HepG2 (cell line): ENCODE results near the gene SEMA4A. TPM values are rescaled to one million over a fixed set of nuclear protein-coding genes. Genes with fewer than 3 reads are reported as not detected.

Experiments used
- FOSL1 ChIP-seq: sonication (generic); formaldehyde crosslinking; IDR thresholded peaks from 2 replicates; pipeline ENCODE4 v1.9.0; 2021; ENCODE audit warnings: missing genetic modification reagents, borderline replicate concordance
- HNF1B ChIP-seq: sonication (generic); formaldehyde crosslinking; IDR thresholded peaks from 2 replicates; pipeline ENCODE4 v1.5.1; 2020; ENCODE audit warnings: mild to moderate bottlenecking, moderate library complexity, missing genetic modification reagents
- HOXA3 ChIP-seq: sonication (generic); formaldehyde crosslinking; IDR thresholded peaks from 2 replicates; pipeline ENCODE4 v1.5.0; 2020; ENCODE audit warnings: missing genetic modification reagents
- KLF6 ChIP-seq: IDR thresholded peaks from 2 replicates; pipeline ENCODE4 v1.8.0; 2016; ENCODE audit warnings: missing biosample characterization, missing genetic modification reagents
- PRDM10 ChIP-seq: sonication (generic); formaldehyde crosslinking; IDR thresholded peaks from 2 replicates; pipeline ENCODE4 v1.4.0; 2020; ENCODE audit warnings: low read depth, missing genetic modification reagents
- RARA ChIP-seq: IDR thresholded peaks from 2 replicates; pipeline ENCODE4 v1.6.1; 2016; ENCODE audit warnings: missing genetic modification reagents, missing compliant biosample characterization
- RNF219 ChIP-seq: sonication (generic); formaldehyde crosslinking; IDR thresholded peaks from 2 replicates; pipeline ENCODE4 v1.5.0; 2020; ENCODE audit warnings: mild to moderate bottlenecking, missing genetic modification reagents
- SALL2 ChIP-seq: sonication (generic); formaldehyde crosslinking; IDR thresholded peaks from 2 replicates; pipeline ENCODE4 v1.8.1; 2023; ENCODE audit warnings: mild to moderate bottlenecking, missing genetic modification reagents, inconsistent platforms
- SOX13 ChIP-seq, 3 experiments: fragments of 450-650 bp in 1 of 3; sonication (generic) in 1 of 3; formaldehyde crosslinking in 1 of 3; IDR thresholded peaks in 2 of 3; conservative IDR thresholded peaks in 1 of 3; 2 replicates each; pipeline versions ENCODE4 v1.5.0 to v1.6.1; 2016 to 2020; ENCODE audit warnings: antibody characterized with exemption in 1 of 3, mild to moderate bottlenecking in 1 of 3, missing compliant biosample characterization in 1 of 3, missing genetic modification reagents in 1 of 3, moderate library complexity in 1 of 3
- ZFP36L2 ChIP-seq: sonication (generic); formaldehyde crosslinking; IDR thresholded peaks from 2 replicates; pipeline ENCODE4 v1.4.0; 2020; ENCODE audit warnings: missing genetic modification reagents
- ZFP37 ChIP-seq: sonication (generic); formaldehyde crosslinking; IDR thresholded peaks from 2 replicates; pipeline ENCODE4 v1.4.0; 2020; ENCODE audit warnings: missing genetic modification reagents, borderline replicate concordance
- ZFP91 ChIP-seq: sonication (generic); formaldehyde crosslinking; IDR thresholded peaks from 2 replicates; pipeline ENCODE4 v1.9.0; 2022; ENCODE audit warnings: missing genetic modification reagents, mild to moderate bottlenecking, borderline replicate concordance
- ZNF121 ChIP-seq: sonication (generic); formaldehyde crosslinking; IDR thresholded peaks from 2 replicates; pipeline ENCODE4 v1.5.0; 2020; ENCODE audit warnings: mild to moderate bottlenecking, missing genetic modification reagents
- ZNF337 ChIP-seq: sonication (generic); formaldehyde crosslinking; IDR thresholded peaks from 2 replicates; pipeline ENCODE4 v1.5.1; 2020; ENCODE audit warnings: missing genetic modification reagents, low read depth, mild to moderate bottlenecking, borderline replicate concordance
- ZNF800 ChIP-seq: sonication (generic); formaldehyde crosslinking; IDR thresholded peaks from 2 replicates; pipeline ENCODE4 v1.4.0; 2020; ENCODE audit warnings: missing genetic modification reagents
- polyA plus RNA-seq, 8 experiments: library from polyadenylated mRNA; depleted of rRNA in 3 of 8; stranded (reverse) in 7 of 8; unstranded in 1 of 8; fragments of >200 nt; fragmentation: Illumina TruSeq in 4 of 8; extraction: Trizol in 4 of 8; gene quantifications; 2 replicates each; pipeline versions ENCODE4 v1.2.1 to v1.2.3, GENCODE V29; 2011 to 2016; ENCODE audit warnings: low read depth in 4 of 8, missing spikeins in 1 of 8, mixed read lengths in 1 of 8; ENCODE audit not compliant: insufficient read depth in 1 of 8
- total RNA-seq, 5 experiments: library from RNA; depleted of rRNA; stranded (reverse); fragments of >200 nt; fragmentation: Illumina TruSeq; extraction: Trizol; gene quantifications; 2 replicates each; pipeline ENCODE4 v1.2.3, GENCODE V29; 2016; ENCODE audit warnings: low read depth in 1 of 5

The SEMA4A gene
- total and polyA plus RNA-seq, 2 of the 13 experiments (the other 11 are each of a cell fraction or from before 2014, with no cell fraction given): 0.09 to 0.20 TPM

GRCh38 chr1:156122519-156123355 lies 30.6 kb upstream of the SEMA4A start (continued):
- TF ChIP-seq ZNF337 (CRISPR knock-in tag) (no peak), ZFP37 (CRISPR knock-in tag) (no peak), HNF1B (CRISPR knock-in tag) (peak; percentile 37; the same call in 1 of the 2 replicates), SALL2 (peak; percentile 42; the same call in 1 of the 2 replicates), KLF6 (CRISPR knock-in tag) (no peak), ZNF121 (CRISPR knock-in tag) (0 out of 2 replicates have a peak, but pooled peaks have one; percentile 39), RARA (CRISPR knock-in tag) (peak; percentile 15; the same call in 1 of the 2 replicates), ZFP36L2 (no peak), RNF219 (CRISPR knock-in tag) (no peak), ZFP91 (peak; percentile 63; the same call in 1 of the 2 replicates), SOX13 (IDR thresholded peaks at IDR 0.05) (no peak), SOX13 (CRISPR knock-in tag; conservative IDR thresholded peaks at IDR 0.05 in 1 of 2, IDR thresholded peaks at IDR 0.05 in 1 of 2) (peak in 1 of 2 experiments; percentile 17; a peak in 1 of 4 replicates), FOSL1 (CRISPR knock-in tag) (peak; percentile 43; the same call in 1 of the 2 replicates), PRDM10 (CRISPR knock-in tag) (0 out of 2 replicates have a peak, but pooled peaks have one; percentile 30), ZNF800 (0 out of 2 replicates have a peak, but pooled peaks have one; percentile 35), HOXA3 (CRISPR knock-in tag) (peak; percentile 52; the same call in 1 of the 2 replicates)
